OCI-LY3 (cell line): ENCODE results near the gene CYTH1.
A peak's percentile ranks its signal among the peaks of the same experiment; 100 is the strongest.

Experiments used
- EZH2phosphoT487 ChIP-seq: fragments of 200-600 bp; shearing (Covaris generic); IDR thresholded peaks from 2 replicates; pipeline ENCODE4 v1.6.1; 2018; ENCODE audit warnings: antibody characterized with exemption, mixed run types, low read depth
- TF ChIP-seq, protein P1 (sequence below): fragments of 200-600, 300-600 bp; sonication (generic); IDR thresholded peaks from 2 replicates; pipeline ENCODE4 v1.5.1; 2014; ENCODE audit warnings: antibody characterized with exemption, low read length, low read depth

DNA sequence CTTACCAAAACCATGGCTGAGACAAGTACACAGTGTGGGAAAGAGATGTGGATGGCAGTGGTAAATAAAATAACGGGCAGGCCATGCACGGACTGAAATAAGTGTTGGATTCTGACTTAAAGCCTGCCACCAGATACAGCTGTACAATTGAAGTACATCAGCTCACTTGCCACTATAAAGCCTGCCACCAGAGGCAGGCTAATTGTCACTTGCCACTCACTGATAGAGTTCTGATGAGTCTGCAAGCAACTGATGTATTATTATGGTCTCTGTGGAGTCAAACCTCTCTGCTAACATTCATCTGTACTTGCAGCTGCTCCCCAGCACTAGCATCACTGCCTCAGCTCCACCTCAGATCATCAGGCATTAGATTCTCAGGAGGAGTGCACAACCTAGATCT is 93.0 kb downstream of the CYTH1 start:
- TF ChIP-seq, protein P1, sequence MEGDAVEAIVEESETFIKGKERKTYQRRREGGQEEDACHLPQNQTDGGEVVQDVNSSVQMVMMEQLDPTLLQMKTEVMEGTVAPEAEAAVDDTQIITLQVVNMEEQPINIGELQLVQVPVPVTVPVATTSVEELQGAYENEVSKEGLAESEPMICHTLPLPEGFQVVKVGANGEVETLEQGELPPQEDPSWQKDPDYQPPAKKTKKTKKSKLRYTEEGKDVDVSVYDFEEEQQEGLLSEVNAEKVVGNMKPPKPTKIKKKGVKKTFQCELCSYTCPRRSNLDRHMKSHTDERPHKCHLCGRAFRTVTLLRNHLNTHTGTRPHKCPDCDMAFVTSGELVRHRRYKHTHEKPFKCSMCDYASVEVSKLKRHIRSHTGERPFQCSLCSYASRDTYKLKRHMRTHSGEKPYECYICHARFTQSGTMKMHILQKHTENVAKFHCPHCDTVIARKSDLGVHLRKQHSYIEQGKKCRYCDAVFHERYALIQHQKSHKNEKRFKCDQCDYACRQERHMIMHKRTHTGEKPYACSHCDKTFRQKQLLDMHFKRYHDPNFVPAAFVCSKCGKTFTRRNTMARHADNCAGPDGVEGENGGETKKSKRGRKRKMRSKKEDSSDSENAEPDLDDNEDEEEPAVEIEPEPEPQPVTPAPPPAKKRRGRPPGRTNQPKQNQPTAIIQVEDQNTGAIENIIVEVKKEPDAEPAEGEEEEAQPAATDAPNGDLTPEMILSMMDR, result peak; percentile 23; the same call in 1 of the 2 replicates
- no peak for TF ChIP-seq EZH2phosphoT487
